IPS-NIHi11 (cell line): ENCODE data around the gene CSGALNACT2.
"Not testable (repeated sequence)": the region's sequence is repeated elsewhere in the genome, so short reads cannot be mapped to it uniquely, and the experiment has no call there.

Experiments
- DNase-seq: peaks from one replicate; pipeline ENCODE4 v3.0.0; 2012; ENCODE audit warnings: mixed read lengths, low spot score

Gene CSGALNACT2

GRCh38 chr10:43217563-43218205, 79.4 kb downstream of the CSGALNACT2 start:
- no peak for DNase-seq

GRCh38 chr10:43218206-43218950, 80.1 kb downstream of the CSGALNACT2 start:
- DNase-seq: no peak

GRCh38 chr10:43218951-43219837, 80.9 kb downstream of the CSGALNACT2 start:
- no peak for DNase-seq

GRCh38 chr10:43219848-43220247, 81.6 kb downstream of the CSGALNACT2 start:
- DNase-seq: no peak

GRCh38 chr10:43220251-43220650, 82.0 kb downstream of the CSGALNACT2 start:
- not testable (repeated sequence) for DNase-seq

- DNase-seq: no peak
Measured at GRCh38 chr10:43220657-43221418, 82.6 kb downstream of the CSGALNACT2 start.

GRCh38 chr10:43221419-43222209, 83.4 kb downstream of the CSGALNACT2 start:
- DNase-seq: peak; percentile 76

GRCh38 chr10:43222210-43222720, 84.0 kb downstream of the CSGALNACT2 start:
- DNase-seq: no peak

GRCh38 chr10:43223056-43223455, 84.8 kb downstream of the CSGALNACT2 start:
- no peak for DNase-seq

GRCh38 chr10:43224321-43224720, 86.1 kb downstream of the CSGALNACT2 start:
- DNase-seq: no peak

GRCh38 chr10:43225004-43225786, 87.0 kb downstream of the CSGALNACT2 start:
- no peak for DNase-seq

GRCh38 chr10:43225787-43226153, 87.5 kb downstream of the CSGALNACT2 start:
- no peak for DNase-seq

- DNase-seq: no peak
Measured at GRCh38 chr10:43226441-43226840, 88.2 kb downstream of the CSGALNACT2 start.

GRCh38 chr10:43226851-43227845, 88.9 kb downstream of the CSGALNACT2 start:
- DNase-seq: no peak

GRCh38 chr10:43227911-43228782, 89.9 kb downstream of the CSGALNACT2 start:
- DNase-seq: no peak

- no peak for DNase-seq
Measured at GRCh38 chr10:43228783-43229207, 90.5 kb downstream of the CSGALNACT2 start.

GRCh38 chr10:43229208-43230061, 91.2 kb downstream of the CSGALNACT2 start:
- DNase-seq: peak; percentile 88
